Cerebellar nuclear complex (tissue), 1 donor: ENCODE measurements around the gene DHCR7.

Experiments
- DNase-seq, 2 experiments: peaks; one replicate each; lab custom pipeline; 2025; lab: John Stamatoyannopoulos, UW

Gene DHCR7

GRCh38 chr11:71477641-71478527, 29.7 kb upstream of the DHCR7 start:
- DNase-seq, result no peak

GRCh38 chr11:71476926-71477640, 28.9 kb upstream of the DHCR7 start:
- DNase-seq, result no peak

GRCh38 chr11:71476031-71476430, 27.8 kb upstream of the DHCR7 start:
- DNase-seq, result no peak

- DNase-seq, result no peak
These were observed 26.7 kb upstream of the DHCR7 start for GRCh38 chr11:71474771-71475483.

DNA sequence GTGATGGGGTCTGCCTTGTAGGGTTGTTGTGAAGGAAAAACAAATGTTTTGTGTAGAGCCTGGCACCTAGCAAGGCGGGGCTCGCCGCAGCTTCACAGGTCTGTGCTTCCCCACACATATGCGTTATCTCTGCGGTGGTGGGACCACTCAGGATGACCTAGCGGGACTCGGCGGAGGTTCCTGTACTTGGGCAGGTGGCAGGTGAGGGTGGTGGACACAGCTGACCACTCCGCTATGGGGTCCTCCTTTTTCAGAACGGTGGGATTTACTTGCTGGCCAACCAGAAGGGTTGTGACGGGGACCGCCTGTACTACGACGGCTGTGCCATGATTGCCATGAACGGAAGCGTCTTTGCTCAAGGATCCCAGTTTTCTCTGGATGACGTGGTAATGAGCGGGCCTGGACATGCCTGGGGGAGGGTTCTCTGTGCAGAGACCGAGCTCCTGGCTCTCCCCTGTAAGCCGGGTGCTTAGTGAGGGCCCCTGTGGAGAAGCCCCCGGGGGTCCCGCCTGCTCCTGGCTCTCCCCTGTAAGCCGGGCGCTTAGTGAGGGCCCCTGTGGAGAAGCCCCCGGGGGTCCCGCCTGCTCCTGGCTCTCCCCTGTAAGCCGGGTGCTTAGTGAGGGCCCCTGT, 26.1 kb upstream of the DHCR7 start:
- no peak for DNase-seq

DNA sequence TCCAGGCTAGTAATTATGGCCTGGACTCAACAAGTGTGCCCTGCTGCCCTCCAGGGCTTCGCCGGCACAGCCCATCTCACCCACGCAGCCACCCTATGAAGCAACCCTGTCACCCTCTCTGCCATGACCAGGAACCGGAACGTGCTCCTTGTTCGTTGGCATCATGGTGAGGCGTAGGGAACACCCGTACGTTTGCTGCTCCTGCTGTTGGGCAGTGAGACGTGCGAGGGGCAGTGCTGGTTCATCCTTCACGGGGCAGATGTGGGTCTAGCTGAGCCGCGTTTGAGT, 25.5 kb upstream of the DHCR7 start:
- no peak for DNase-seq

GRCh38 chr11:71472941-71473792, 25.0 kb upstream of the DHCR7 start:
- DNase-seq, result no peak

- DNase-seq, result no peak
These were observed 24.2 kb upstream of the DHCR7 start for GRCh38 chr11:71472357-71472885.

DNA sequence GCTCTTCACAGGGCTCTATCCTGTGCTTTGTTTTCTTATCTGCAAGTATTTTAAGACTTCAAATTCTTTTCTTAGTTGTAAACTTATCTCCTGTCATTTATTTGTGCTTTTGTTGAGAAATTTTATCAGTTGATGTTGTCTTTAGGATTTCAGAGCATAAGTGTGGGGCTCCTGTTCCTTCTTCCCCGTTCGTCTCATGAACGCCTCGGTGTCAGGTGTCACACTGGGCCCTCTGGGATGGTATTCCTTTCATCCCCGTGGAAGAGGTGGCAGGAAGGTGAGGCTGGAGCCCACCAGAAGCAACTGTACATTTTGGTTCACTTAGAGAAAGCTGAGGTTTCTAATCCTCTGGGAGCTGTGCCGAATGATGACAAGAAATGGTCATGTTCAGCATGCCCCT, 22.8 kb upstream of the DHCR7 start:
- no peak for DNase-seq

GRCh38 chr11:71467164-71467563, 19.0 kb upstream of the DHCR7 start:
- DNase-seq, result no peak

GRCh38 chr11:71466358-71466757, 18.2 kb upstream of the DHCR7 start:
- DNase-seq, result no peak

GRCh38 chr11:71465054-71465453, 16.9 kb upstream of the DHCR7 start:
- DNase-seq, result no peak

GRCh38 chr11:71463331-71464211, 15.4 kb upstream of the DHCR7 start:
- DNase-seq, result no peak

DNA sequence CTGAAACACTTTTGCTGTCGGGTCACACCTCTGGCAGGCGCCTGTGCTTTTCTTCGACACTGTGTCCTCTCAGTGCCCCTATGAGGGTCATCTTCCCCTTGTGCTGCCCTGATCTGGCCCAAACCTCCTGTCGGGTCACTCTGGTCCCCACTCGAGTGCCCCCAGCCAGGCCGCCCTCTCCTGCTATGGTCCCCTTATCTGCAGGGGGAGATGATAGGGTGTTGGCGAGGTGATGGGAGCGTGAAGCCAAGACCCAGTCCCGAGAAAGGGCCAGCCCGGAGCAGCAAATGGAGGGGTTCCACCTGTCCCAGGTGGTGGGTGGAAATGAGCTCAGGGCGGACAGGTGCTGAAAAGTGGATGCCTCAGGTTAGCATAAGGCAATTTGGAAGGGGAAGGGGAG, 14.5 kb upstream of the DHCR7 start:
- no peak for DNase-seq

- DNase-seq, result no peak
These were observed 13.5 kb upstream of the DHCR7 start for GRCh38 chr11:71461696-71462095.

GRCh38 chr11:71459767-71460320, 11.7 kb upstream of the DHCR7 start:
- no peak for DNase-seq

DNA sequence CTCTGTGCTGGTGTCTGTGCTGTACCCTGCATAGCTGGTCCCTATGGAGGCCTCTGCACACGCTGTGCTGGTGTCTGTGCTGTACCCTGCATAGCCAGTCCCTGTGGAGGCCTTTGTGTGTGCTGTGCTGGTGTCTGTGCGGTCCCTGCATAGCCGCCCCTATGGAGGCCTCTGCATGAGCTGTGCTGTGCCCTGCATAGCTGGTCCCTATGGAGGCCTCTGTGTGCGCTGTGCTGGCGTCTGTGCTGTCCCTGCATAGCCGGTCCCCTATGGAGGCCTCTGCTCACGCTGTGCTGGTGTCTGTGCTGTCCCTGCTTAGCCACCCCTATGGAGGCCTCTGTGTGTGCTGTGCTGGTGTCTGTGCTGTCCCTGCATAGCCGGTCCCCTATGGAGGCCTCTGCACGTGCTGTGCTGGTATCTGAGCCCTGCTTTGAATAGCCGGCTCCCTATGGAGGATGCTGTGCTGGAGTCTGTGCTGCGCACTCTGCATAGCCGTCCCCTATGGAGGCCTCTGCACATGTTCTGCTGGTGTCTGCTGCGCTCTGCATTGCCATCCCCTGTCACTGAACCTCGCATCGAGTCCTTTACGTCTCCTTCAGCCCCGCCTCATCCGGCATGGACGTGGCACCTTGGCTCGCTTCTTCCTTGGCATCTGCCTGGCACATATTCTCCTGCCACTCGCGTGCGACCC, 11.0 kb upstream of the DHCR7 start:
- DNase-seq, result no peak

GRCh38 chr11:71458146-71459070, 10.2 kb upstream of the DHCR7 start:
- DNase-seq, result no peak
